Neural cell (in vitro differentiated cells): Measurements from ENCODE around the gene LRBA.

Experiments
- CTCF ChIP-seq: fragments of 450-650 bp; IDR thresholded peaks from 2 replicates; pipeline ENCODE4 v1.5.1; 2014; ENCODE audit warnings: antibody characterized with exemption, mild to moderate bottlenecking, moderate library complexity; ENCODE audit not compliant: poor library complexity, severe bottlenecking
- EZH2 ChIP-seq: fragments of 200-600, 300-800 bp; shearing (Covaris generic), sonication (generic); IDR thresholded peaks from 2 replicates; pipeline ENCODE4 v1.6.1; 2014; ENCODE audit warnings: antibody characterized with exemption, low read length, borderline replicate concordance, mild to moderate bottlenecking; ENCODE audit not compliant: insufficient read depth, poor library complexity, severe bottlenecking
- MXI1 ChIP-seq: fragments of 450-650 bp; conservative IDR thresholded peaks from 2 replicates; pipeline ENCODE4 v1.6.1; 2014; ENCODE audit warnings: antibody characterized with exemption, mild to moderate bottlenecking; ENCODE audit not compliant: poor library complexity, severe bottlenecking
- POLR2AphosphoS5 ChIP-seq: IDR thresholded peaks from 2 replicates; pipeline ENCODE4 v1.6.1; 2012
- RAD21 ChIP-seq: fragments of 450-650 bp; conservative IDR thresholded peaks from 2 replicates; pipeline ENCODE4 v1.6.1; 2014; ENCODE audit warnings: antibody characterized with exemption, mild to moderate bottlenecking, moderate library complexity

DNA sequence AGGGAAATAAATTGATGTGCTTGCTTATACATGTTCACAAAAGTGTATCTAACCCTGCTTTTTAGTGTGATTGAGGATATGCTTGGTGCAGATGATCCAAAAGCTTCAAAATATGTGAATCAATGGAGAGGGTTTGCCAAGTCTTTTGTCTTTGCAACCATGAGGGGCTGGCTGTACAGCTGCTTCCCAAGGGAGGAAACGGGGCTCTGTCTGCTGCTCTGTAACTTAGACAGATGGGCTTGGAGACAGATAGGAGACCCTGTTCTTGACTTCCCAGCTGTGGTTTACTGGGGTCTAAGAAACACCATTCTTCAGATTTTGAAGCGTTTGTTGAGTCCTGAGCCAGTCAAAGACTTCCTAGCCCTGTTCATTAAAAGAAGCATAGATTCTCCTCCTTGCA lies 784.5 kb downstream of the LRBA start:
- TF ChIP-seq CTCF (no peak), EZH2 (no peak), POLR2AphosphoS5 (no peak), MXI1 (no peak), RAD21 (no peak)
